Measurements from ENCODE around the gene GOLGA7B. TPM values are rescaled to one million over a fixed set of nuclear protein-coding genes. Genes with fewer than 3 reads are reported as not detected.

GOLGA7B gene
- polyA plus RNA-seq, 1 donor, result 0.06 TPM

GRCh38 chr10:97867220-97867800 lies 17.7 kb downstream of the GOLGA7B start:
- DNase-seq (ENCODE audit: low read depth), result no peak

- DNase-seq (ENCODE audit: low read depth), result no peak
Observed at GRCh38 chr10:97868134-97868685, 18.6 kb downstream of the GOLGA7B start.

- DNase-seq (ENCODE audit: low read depth), result no peak
Observed at GRCh38 chr10:97869091-97870042, 19.7 kb downstream of the GOLGA7B start.

GRCh38 chr10:97870990-97871389 lies 21.3 kb downstream of the GOLGA7B start:
- DNase-seq (ENCODE audit: low read depth), result no peak

GRCh38 chr10:97873569-97873968 lies 23.9 kb downstream of the GOLGA7B start:
- DNase-seq (ENCODE audit: low read depth), result no peak

- DNase-seq (ENCODE audit: low read depth), result no peak
Observed at GRCh38 chr10:97874332-97874731, 24.7 kb downstream of the GOLGA7B start.

GRCh38 chr10:97875391-97875790 lies 25.7 kb downstream of the GOLGA7B start:
- DNase-seq (ENCODE audit: low read depth), result no peak

GRCh38 chr10:97876402-97876801 lies 26.8 kb downstream of the GOLGA7B start:
- DNase-seq (ENCODE audit: low read depth), result no peak

GRCh38 chr10:97879241-97879640 lies 29.6 kb downstream of the GOLGA7B start:
- DNase-seq (ENCODE audit: low read depth), result no peak

- no peak for DNase-seq (ENCODE audit: low read depth)
Observed at GRCh38 chr10:97880109-97880508, 30.5 kb downstream of the GOLGA7B start.

- DNase-seq (ENCODE audit: low read depth), result no peak
Observed at GRCh38 chr10:97882142-97883091, 32.8 kb downstream of the GOLGA7B start.

- DNase-seq (ENCODE audit: low read depth), result no peak
Observed at GRCh38 chr10:97883092-97883485, 33.4 kb downstream of the GOLGA7B start.

GRCh38 chr10:97886286-97886685 lies 36.6 kb downstream of the GOLGA7B start:
- no peak for DNase-seq (ENCODE audit: low read depth)

GRCh38 chr10:97887399-97887798 lies 37.8 kb downstream of the GOLGA7B start:
- DNase-seq (ENCODE audit: low read depth), result no peak

- no peak for DNase-seq (ENCODE audit: low read depth)
Observed at GRCh38 chr10:97888134-97888533, 38.5 kb downstream of the GOLGA7B start.

GRCh38 chr10:97888641-97889262 lies 39.1 kb downstream of the GOLGA7B start:
- no peak for DNase-seq (ENCODE audit: low read depth)

GRCh38 chr10:97889461-97890265 lies 40.0 kb downstream of the GOLGA7B start:
- DNase-seq (ENCODE audit: low read depth), result no peak

GRCh38 chr10:97891497-97892167 lies 42.0 kb downstream of the GOLGA7B start:
- DNase-seq (ENCODE audit: low read depth), result no peak

- no peak for DNase-seq (ENCODE audit: low read depth)
Observed at GRCh38 chr10:97892506-97892905, 42.9 kb downstream of the GOLGA7B start.

GRCh38 chr10:97892939-97893338 lies 43.3 kb downstream of the GOLGA7B start:
- no peak for DNase-seq (ENCODE audit: low read depth)

Data from forelimb muscle (tissue), 1 donor.